Hematopoietic multipotent progenitor cell treated with erythropoietin and hydrocortisone succinate and interleukin-3 and kit ligand, for 6 days (in vitro differentiated cells): Measurements from ENCODE around the gene UBE4B.
"Not testable (repeated sequence)": the region's sequence is repeated elsewhere in the genome, so short reads cannot be mapped to it uniquely, and the experiment has no call there.

Experiments used
- DNase-seq: peaks from one replicate; pipeline ENCODE4 v3.0.0-alpha.2; 2015

The UBE4B gene

GRCh38 chr1:10045480-10046355 lies 13.0 kb downstream of the UBE4B start:
- DNase-seq, result peak; percentile 63

DNA sequence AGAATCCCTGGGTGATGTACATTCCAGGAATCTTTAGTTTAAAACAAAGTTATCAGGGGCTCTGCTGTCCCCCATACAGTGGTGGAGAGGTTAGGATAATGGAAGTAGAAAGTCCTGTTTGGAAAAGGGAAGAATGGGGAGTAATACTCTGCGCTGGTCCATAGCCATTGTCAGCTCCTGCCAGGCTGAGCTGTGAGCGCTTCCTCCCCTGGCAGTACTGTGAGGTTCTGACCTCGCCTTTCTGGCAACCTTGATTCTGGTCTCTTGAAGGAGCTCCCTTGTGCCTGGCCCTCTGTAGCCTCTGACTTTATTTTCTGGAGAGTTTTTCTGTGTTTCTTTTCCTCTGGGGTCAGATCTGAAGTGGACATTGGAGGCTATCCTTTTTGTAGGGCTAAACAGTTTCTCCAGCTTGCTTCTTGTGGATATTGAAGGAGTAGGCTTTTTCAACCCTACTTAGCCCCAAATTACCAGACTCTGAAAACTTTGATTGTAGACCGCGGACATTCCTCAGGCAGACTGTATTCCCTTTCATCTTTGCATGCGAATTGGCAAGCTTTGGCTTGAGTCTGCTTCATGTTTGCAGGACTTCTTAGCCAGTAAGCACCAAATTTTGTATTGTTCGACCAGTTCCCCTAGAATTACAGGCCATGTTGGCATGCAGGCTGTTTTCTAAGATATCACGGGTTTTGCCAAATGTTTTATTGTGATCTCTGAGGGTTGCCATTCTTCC lies 13.8 kb downstream of the UBE4B start:
- DNase-seq, result peak; percentile 18

GRCh38 chr1:10048601-10049000 lies 15.8 kb downstream of the UBE4B start:
- DNase-seq, result no peak

GRCh38 chr1:10050611-10051010 lies 17.9 kb downstream of the UBE4B start:
- no peak for DNase-seq

- DNase-seq, result no peak
Measured at GRCh38 chr1:10051656-10052055, 18.9 kb downstream of the UBE4B start.

DNA sequence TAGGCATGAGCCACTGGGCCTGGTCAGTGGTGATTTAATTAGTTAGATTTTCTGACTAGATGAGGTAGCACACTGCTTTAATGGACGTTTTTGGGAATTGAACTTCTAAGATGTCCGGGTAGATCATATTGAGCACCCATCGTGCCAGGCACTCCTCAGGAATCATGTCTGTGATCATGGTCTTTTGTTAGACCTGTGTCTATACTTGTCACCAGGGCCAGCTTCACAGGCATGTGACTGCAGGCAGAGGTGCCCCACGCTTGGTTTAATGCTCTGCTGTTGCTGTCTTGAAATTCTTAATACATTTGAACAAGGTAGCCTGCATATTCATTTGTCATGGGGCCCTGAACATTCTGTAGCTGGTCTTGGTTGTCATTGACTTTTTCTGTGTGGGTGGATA lies 19.6 kb downstream of the UBE4B start:
- DNase-seq, result no peak

GRCh38 chr1:10054465-10054864 lies 21.7 kb downstream of the UBE4B start:
- DNase-seq, result no peak

DNA sequence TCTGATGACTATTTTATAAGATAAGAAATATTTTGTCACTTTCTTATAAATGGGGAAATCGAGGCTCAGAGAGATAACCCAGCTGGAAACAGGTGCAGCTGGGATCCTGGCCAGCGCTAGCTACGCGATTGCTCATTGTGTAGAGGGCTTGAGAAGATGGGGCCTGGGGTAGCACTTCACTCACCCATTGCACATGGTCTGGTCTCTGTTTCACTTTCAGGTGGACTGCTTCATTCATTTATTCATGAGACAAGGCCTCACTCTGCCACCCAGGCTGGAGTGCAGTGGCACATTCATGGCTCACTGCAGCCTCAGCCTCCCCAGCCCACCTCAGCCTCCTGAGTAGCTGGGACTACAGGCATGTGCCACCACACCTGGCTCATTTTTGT lies 23.8 kb downstream of the UBE4B start:
- no peak for DNase-seq

- no peak for DNase-seq
Measured at GRCh38 chr1:10057343-10057742, 24.6 kb downstream of the UBE4B start.

- DNase-seq, result no peak
Measured at GRCh38 chr1:10057796-10058195, 25.0 kb downstream of the UBE4B start.

GRCh38 chr1:10059342-10059718 lies 26.6 kb downstream of the UBE4B start:
- DNase-seq, result no peak

DNA sequence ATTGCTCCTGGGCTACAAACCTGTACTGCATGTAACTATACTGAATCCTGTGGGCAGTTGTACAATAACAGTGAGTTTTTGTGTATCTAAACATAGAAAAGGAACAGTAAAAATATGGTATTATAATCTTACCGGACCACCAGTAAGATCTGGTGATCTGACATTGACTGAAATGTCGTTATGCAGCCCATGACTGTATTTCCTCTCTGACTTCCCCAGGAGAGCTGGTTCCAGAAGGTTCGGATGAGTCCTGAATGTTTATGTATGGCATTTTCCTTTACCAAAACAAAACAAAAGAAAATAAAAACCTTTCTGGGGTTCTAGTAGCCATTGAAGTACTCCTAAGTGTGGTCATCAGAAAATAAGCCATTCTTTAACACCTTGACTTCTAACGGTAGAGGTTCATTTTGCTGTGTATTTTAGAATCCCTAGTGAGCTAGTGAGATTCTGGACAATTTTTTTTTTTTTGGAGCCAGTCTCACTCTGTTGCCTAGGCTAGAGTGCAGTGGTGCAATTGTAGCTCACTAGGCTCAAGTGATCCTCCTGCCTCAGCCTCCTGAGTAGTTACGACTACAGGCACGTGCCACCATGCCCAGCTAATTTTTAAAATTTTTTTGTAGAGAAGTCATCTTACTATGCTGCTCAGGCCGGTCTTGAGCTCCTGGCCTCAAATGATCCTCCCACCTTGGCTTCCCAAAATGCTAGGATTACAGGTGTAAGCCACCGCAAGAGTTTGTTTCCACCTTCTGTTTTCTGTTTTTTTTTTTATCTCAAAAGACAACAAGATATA lies 27.7 kb downstream of the UBE4B start:
- DNase-seq, result no peak

DNA sequence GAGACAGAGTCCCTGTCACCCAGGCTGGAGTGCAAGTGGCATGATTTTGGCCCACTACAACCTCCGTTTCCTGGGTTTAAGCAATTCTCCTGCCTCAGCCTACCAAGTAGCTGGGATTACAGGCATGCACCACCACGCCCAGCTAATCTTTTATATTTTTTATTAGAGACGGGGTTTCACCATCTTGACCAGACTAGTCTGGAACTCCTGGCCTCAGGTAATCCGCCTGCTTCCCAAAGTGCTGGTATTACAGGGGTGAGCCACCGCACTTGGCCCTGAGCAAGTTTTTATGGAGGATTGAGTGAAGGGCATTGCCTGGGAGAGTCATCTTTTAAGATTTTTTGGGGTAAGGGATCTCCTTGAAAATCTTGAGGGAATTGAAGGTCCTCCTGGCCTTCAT lies 28.5 kb downstream of the UBE4B start:
- DNase-seq, result no peak

GRCh38 chr1:10063878-10064277 lies 31.1 kb downstream of the UBE4B start:
- no peak for DNase-seq

DNA sequence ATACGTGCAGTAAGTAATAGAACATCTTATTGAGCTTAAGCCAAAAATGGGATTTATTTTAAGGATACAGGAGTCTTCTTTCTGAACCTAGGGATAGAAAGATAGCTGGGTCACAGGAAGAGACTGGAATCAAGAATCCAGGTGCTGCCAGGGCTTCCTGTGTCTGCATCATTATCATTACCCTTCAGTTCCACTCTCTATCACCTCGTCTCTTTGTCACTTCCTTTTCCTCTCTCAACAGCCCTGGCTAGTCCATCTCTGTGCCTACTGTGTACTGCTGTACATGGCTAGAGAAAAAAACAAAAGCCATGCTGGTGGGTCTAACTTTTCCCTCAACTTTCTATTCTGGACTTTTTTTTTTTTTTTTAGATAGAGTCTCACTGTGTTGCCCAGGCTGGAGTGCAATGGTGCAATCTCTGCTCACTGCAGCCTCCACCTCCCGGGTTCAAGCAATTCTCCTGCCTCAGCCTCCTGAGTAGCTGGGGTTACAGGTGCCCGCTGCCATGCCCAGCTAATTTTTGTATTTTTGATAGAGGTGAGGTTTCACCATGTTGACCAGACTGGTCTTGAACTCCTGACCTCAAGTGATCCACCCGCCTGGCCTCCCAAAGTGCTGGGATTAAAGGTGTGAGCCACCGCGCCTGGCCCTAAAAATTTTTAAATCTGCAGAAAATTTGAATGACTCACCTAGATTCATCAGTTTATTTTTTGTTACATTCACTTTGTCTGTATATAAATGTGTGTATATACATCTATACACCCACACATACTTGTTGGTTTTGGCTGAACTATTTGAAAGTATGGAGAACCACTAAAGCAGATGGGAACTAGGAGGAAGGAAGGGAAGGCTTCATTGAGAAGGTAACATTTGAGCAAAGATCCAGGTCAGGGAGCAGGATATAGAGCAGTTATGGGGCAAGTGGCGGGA lies 31.9 kb downstream of the UBE4B start:
- DNase-seq, result no peak

DNA sequence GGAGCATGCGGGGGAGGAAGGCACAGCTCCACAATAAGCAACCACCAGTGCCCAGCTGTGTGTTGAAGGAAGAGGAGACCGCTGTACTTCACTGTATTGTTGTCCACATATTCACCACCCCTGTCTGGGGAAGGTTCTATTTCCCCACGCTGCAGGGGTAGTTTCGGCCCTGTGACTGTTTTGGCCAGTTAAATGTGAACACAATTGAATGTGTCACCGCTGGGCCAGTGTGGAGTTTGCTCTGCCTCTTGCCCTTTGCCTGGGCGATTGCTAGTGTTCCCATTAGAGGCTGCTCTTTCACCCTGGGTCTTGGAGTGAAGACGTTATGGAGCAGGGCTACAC lies 32.6 kb downstream of the UBE4B start:
- DNase-seq, result peak; percentile 14

DNA sequence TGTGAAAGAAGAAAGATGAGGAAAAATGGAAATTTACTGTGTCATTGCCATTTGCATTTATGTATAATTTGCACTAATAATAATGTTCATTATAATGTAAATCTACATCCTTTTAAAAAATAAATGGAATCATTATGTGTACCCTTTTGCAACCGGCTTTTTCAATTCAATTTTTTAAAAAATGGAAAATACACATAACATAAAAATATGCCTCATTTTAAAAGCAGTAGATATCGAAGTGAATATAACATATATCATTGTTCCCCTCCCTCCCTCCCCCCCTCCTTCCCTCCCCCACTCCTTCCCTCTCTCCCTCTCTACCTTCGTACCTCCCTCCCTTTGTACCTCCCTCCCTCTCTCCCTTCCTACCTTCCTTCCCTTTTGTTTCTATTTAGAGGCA lies 33.0 kb downstream of the UBE4B start:
- no peak for DNase-seq

- no peak for DNase-seq
Measured at GRCh38 chr1:10068605-10069294, 36.0 kb downstream of the UBE4B start.

DNA sequence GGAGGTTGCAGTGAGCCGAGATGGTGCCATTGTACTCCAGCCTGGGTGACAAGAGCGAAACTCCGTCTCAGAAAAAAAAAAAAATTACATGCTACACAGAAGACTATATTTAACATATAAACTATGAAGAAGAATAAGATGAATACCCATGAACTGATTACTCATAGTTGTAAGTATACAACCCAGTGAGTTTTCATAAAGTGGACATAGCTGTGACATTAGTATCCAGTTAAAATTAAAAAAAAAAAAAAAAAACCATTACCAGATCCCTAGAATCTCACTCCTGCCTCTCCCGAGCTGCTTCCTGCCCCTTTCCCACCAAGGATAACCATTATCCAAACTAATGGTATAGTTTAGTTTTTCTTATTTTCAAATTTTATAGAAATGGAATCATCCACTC lies 37.4 kb downstream of the UBE4B start:
- no peak for DNase-seq

DNA sequence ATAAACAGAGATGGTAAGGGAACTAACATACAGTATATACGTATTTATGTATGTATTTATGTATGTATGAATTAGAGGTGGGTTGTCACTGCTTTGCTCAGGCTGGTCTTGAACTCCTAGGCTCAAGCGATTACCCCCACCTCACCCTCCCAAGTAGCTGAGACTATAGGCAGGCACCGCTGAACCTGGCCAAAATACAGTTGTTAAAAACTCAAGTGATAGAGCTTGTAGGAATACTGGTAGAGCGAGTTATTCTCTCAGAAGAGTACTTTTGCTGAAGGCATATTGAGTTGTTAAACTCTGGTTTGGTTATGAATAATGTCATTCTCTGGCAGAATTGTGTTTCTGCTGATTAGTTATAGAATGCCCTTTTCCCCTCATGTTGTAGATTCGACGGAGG lies 38.9 kb downstream of the UBE4B start:
- no peak for DNase-seq

DNA sequence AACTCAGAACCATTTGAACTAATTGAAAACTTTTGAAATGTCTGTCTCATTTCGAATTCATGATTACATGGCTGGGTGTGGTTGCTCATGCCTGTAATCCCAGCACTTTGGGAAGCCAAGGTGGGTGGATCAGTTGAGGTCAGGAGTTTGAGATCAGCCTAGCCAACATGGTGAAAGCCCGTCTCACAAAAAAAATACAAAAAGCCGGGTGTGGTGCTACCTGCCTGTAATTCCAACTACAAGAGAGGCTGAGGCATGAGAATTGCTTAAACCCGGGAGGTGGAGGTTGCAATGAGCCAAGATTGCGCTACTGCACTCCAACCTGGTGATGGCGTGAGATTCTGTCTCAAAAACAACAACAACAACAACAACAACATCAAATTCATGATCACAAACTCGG lies 40.6 kb downstream of the UBE4B start:
- not testable (repeated sequence) for DNase-seq
